ENCODE data around the gene CHMP2B. TPM values are rescaled to one million over a fixed set of nuclear protein-coding genes. Genes with fewer than 3 reads are reported as not detected.

The CHMP2B gene
- total RNA-seq, 1 experiment from 2014 or later = 49.4 TPM

DNA sequence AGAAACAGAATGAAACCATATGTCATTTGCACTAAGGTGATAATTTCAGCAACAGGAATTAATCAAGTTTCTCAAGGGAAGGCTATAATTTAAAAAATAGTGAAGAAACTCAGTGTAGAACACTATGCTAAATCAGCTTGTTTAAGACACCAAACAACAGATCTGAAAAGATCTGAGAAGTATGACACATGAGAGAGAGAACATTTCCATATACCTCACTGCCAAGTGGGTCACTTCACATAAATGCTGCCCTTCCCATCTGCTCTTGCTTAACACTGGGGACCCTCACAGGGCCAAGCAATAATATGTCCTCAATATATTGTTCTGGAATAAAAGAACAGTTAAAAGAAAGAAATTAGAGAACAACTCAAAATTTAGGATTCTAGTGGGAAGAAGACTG, 45.6 kb upstream of the CHMP2B start:
- ChIA-PET CTCF (no interaction called here), POLR2A (ENCODE audit: unreplicated experiment) (interaction anchor here (0.6 kb wide), 1 partner anchor 1401 kb away, joined by 3 read pairs; no protein-coding TSS in a partner anchor)

DNA sequence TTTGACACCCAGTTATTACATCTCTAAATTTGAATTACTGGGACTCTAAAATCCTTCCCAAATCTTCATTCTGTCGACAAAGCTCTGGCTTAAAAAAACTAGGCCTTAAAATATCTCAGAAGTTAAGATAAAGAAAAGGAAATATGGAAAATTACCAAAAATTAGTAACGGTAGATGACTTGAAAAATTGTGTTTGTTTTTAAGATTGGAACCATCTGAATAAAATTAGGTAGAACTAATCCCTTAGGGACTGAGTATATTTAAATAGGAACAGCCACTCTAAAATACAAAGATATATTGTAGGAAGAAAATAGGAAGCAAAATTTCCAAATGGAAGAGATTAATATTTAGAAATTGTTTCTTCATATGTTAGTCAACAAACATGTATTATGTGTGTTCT, 45.1 kb upstream of the CHMP2B start:
- H2AFZ ChIP-seq (ENCODE audit: low read length) = no peak overlapping the region
- H3K27ac ChIP-seq (ENCODE audit: low read length) = no peak overlapping the region
- H3F3A ChIP-seq (ENCODE audit: low read length, unreplicated experiment) = no peaks in the 10 kb centered on the region
- H3K27me3 ChIP-seq (ENCODE audit: low read length) = no peaks in the 10 kb centered on the region
- no peak for TF ChIP-seq EZH2 (IDR thresholded peaks at IDR 0.05; ENCODE audit: low read length, unreplicated experiment)
- TF ChIP-seq, protein P1, sequence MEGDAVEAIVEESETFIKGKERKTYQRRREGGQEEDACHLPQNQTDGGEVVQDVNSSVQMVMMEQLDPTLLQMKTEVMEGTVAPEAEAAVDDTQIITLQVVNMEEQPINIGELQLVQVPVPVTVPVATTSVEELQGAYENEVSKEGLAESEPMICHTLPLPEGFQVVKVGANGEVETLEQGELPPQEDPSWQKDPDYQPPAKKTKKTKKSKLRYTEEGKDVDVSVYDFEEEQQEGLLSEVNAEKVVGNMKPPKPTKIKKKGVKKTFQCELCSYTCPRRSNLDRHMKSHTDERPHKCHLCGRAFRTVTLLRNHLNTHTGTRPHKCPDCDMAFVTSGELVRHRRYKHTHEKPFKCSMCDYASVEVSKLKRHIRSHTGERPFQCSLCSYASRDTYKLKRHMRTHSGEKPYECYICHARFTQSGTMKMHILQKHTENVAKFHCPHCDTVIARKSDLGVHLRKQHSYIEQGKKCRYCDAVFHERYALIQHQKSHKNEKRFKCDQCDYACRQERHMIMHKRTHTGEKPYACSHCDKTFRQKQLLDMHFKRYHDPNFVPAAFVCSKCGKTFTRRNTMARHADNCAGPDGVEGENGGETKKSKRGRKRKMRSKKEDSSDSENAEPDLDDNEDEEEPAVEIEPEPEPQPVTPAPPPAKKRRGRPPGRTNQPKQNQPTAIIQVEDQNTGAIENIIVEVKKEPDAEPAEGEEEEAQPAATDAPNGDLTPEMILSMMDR (conservative IDR thresholded peaks at IDR 0.05; ENCODE audit: low read depth, low read length) = no peak
- no peak for TF ChIP-seq EZH2phosphoT487 (IDR thresholded peaks at IDR 0.05; ENCODE audit: borderline replicate concordance, low read length)
- POLR2A ChIA-PET (ENCODE audit: unreplicated experiment) = interaction anchor here (0.6 kb wide), 1 partner anchor 1402 kb away, joined by 3 read pairs; no protein-coding TSS in a partner anchor
- ATAC-seq (no peak), DNase-seq (no peak)
- no peaks in the 10 kb centered on the region for H3K36me3 ChIP-seq (ENCODE audit: low read depth, low read length)
- CTCF ChIA-PET = no interaction called here
- H3K4me1 ChIP-seq (ENCODE audit: insufficient read depth, low read length) = peaks cover 4% of the 10 kb centered on the region
- H3K9me2 ChIP-seq (replicated peaks; ENCODE audit: low read length) = no peaks in the 10 kb centered on the region; the same call in 1 of the 2 replicates
- BruUV-seq (replicated peaks) = no TSS peak
- intact Hi-C loops (cut with micrococcal nuclease) = no loop called here
- no peak overlapping the region for H3K4me2 ChIP-seq (ENCODE audit: low read length)
- H4K20me1 ChIP-seq (ENCODE audit: low read length) = no peaks in the 10 kb centered on the region
- no peaks in the 10 kb centered on the region for H3K79me2 ChIP-seq (ENCODE audit: low read length)
- no peak overlapping the region for H3K9ac ChIP-seq (ENCODE audit: low read length)
- H3K4me3 ChIP-seq (ENCODE audit: low read length) = no peak overlapping the region
- H3K9me3 ChIP-seq (ENCODE audit: low read length) = no peaks in the 10 kb centered on the region

More for the DNA sequence above, 45.6 kb upstream of the CHMP2B start:
- Histone ChIP-seq H3K4me3 (ENCODE audit: low read length) (no peak overlapping the region), H3K27me3 (ENCODE audit: low read length) (no peaks in the 10 kb centered on the region), H3K9me2 (replicated peaks; ENCODE audit: low read length) (no peaks in the 10 kb centered on the region; the same call in 1 of the 2 replicates), H2AFZ (ENCODE audit: low read length) (no peak overlapping the region), H3K36me3 (ENCODE audit: low read depth, low read length) (no peaks in the 10 kb centered on the region), H3K4me2 (ENCODE audit: low read length) (no peak overlapping the region), H3K27ac (ENCODE audit: low read length) (no peak overlapping the region), H3K9me3 (ENCODE audit: low read length) (no peaks in the 10 kb centered on the region), H3K9ac (ENCODE audit: low read length) (no peak overlapping the region), H3K79me2 (ENCODE audit: low read length) (no peaks in the 10 kb centered on the region), H4K20me1 (ENCODE audit: low read length) (no peaks in the 10 kb centered on the region), H3F3A (ENCODE audit: low read length, unreplicated experiment) (no peaks in the 10 kb centered on the region), H3K4me1 (ENCODE audit: insufficient read depth, low read length) (peaks cover under 1% of the 10 kb centered on the region)
- DNase-seq = no peak
- no TSS peak for BruUV-seq (replicated peaks)
- no peak for ATAC-seq
- intact Hi-C loops (cut with micrococcal nuclease) = no loop called here
- TF ChIP-seq, protein P1 (conservative IDR thresholded peaks at IDR 0.05; ENCODE audit: low read depth, low read length) = no peak
- TF ChIP-seq EZH2 (IDR thresholded peaks at IDR 0.05; ENCODE audit: low read length, unreplicated experiment) (no peak), EZH2phosphoT487 (IDR thresholded peaks at IDR 0.05; ENCODE audit: borderline replicate concordance, low read length) (no peak)

DNA sequence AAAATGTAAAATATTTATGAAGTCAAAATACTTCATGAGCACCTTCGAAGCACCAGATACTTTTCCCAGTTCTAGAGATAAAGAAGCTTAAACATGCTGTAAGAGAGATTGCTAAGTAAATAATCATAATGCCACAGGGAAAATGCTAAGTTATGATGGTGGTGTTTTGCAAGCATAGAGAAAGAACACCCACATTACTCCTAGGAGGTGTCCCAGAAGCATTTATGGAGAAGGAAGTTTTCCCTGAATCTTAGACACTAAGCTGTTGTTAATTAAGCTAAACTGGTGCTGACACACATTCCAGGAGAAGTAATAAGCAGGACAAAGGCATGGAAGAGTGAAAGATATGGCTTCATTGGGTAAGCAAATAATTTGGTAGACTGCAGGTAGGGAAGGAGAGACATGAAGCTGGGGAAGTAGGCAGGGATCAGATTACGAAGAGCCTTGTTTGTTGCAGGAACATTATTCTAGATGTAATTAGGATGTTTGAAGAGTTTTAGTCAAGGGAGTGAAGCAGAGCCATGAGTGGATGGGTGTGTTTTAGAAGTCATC, 40.4 kb upstream of the CHMP2B start:
- TF ChIP-seq EZH2 (IDR thresholded peaks at IDR 0.05; ENCODE audit: low read length, unreplicated experiment) = no peak
- TF ChIP-seq EZH2phosphoT487 (IDR thresholded peaks at IDR 0.05; ENCODE audit: borderline replicate concordance, low read length) = no peak
- TF ChIP-seq, protein P1 (conservative IDR thresholded peaks at IDR 0.05; ENCODE audit: low read depth, low read length) = no peak
- no TSS peak for BruUV-seq (replicated peaks)
- no peaks in the 10 kb centered on the region for H3K36me3 ChIP-seq (ENCODE audit: low read depth, low read length)
- H3K4me1 ChIP-seq (ENCODE audit: insufficient read depth, low read length) = peaks cover 13% of the 10 kb centered on the region
- POLR2A ChIA-PET (ENCODE audit: unreplicated experiment) = no interaction called here
- H3F3A ChIP-seq (ENCODE audit: low read length, unreplicated experiment) = no peaks in the 10 kb centered on the region
- ATAC-seq (no peak; the same call in 1 of the 2 replicates), DNase-seq (no peak)
- no peaks in the 10 kb centered on the region for H4K20me1 ChIP-seq (ENCODE audit: low read length)
- no peaks in the 10 kb centered on the region; the same call in 1 of the 2 replicates for H3K9me2 ChIP-seq (replicated peaks; ENCODE audit: low read length)
- no peaks in the 10 kb centered on the region for H3K27me3 ChIP-seq (ENCODE audit: low read length)
- H3K27ac ChIP-seq (ENCODE audit: low read length) = no peak overlapping the region
- no peak overlapping the region for H3K9ac ChIP-seq (ENCODE audit: low read length)
- H3K4me2 ChIP-seq (ENCODE audit: low read length) = no peak overlapping the region
- H2AFZ ChIP-seq (ENCODE audit: low read length) = peak overlapping the region; percentile 47; the same call in 1 of the 2 replicates
- CTCF ChIA-PET = no interaction called here
- H3K4me3 ChIP-seq (ENCODE audit: low read length) = no peak overlapping the region
- no peaks in the 10 kb centered on the region for H3K9me3 ChIP-seq (ENCODE audit: low read length)
- intact Hi-C loops (cut with micrococcal nuclease) = no loop called here
- no peaks in the 10 kb centered on the region for H3K79me2 ChIP-seq (ENCODE audit: low read length)

All from PC-3 (cell line).